HG03442 (cell line): Measurements from ENCODE around the gene CLNK.

Source experiments
- ATAC-seq: cut with Tn5 transposase; IDR thresholded peaks from one replicate; pipeline ENCODE4 v1.9.1; 2021; ENCODE audit warnings: mild to moderate bottlenecking, moderate library complexity; ENCODE audit not compliant: unreplicated experiment

Gene CLNK

DNA sequence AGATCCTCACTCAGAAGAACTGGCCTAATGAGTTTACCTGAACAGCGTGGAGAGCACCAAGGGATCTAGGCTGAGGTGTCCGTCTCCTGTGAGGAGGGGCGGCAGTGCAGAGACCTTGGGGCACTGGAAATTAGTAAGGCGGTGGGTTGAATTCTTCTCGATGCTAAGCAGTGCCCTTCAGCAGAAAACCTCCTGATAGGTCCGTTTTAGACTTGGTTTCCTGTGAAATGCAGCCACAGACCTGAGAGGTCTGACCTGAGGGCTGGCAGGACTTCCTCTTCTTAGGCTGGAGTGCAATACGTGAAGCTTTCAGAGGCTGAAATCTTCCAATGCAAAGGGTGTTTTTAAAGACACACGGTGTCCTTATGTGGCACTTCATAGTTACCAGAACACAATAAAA is at the start of gene CLNK:
Gene CLNK (minus strand): TSS at position 138 of the 400 bp plus-strand sequence. CDS start 16,899 bp downstream, outside the sequence.
- ATAC-seq, result peak; percentile 78

DNA sequence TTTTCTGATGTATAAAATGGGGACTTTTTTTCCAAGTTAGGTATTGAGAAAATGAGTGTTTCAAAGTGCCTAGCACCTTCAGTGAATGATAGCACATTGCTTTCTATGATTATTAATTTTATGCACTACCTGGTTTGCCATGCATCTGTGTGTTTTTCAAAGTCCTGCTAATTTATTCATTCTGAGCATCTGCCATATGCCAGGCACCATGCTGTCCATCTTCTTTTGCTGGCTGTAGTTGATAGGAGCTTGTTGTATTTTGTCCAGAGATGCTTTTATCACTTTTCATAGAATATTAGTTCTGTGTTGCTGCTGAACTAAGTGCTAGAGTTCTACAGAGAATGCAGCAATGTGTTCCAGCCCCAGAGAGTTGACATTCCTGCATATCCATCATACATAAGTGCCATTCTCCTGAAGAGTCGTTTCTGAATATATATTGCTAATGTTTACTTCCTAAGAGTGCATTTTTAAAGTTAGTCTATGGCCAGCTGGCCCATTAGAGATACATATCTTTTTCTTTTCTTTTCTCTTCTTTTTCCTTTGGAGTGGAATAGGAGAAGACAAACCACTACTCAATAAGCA is 49.0 kb upstream of the CLNK start:
- ATAC-seq, result no peak

- ATAC-seq, result no peak
Observed at GRCh38 chr4:10732914-10733415, 48.4 kb upstream of the CLNK start.

DNA sequence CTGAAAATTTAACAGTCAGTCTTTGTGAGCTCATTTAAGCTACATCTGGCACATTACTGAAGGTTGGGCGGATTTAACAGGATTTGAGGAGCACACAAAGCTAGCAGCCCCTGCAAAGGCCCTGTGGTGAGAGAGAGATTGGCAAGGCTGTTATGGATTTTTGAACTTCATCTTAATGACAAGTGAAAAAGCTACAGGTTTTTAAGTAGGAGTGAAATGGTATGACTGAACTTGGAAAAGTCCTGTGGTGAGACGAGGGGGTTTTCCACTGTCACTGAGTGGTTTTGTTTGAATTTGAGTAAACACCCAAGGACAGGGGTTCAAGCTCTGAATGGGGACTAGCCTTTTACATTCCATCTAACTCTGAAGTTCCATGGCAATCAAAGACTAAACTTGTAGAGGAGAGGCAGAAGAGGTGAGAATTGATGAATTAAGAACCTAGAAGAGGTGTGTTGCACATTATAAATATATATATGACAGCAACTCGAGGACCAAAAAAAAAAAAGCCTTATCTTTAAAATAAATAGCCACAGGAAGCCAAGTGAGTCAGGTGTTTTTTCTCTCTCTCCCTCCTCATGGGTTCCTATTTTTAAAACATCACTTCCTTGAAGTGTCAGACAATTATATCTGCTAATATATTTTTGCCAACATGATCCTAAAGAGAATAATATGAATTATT is 47.8 kb upstream of the CLNK start:
- peak; percentile 26 for ATAC-seq

DNA sequence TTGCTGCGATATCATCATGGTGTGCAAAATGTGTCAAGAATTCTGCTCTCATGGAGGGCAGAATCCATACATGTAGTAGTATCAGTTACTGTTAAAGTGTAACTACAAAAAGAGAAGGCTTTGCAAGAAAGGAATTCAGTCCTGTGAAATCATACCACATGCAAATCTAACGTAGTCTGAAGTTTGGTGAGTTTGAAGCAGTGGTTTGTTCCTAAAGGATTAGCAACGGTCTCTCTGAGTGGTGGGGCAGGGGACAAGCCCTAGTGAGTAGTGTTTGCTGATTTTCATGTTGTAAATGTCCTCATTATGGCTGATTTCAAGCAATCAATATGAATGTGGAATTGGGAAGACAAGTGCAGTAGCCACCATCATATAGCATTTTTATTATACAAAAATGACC is 47.1 kb upstream of the CLNK start:
- no peak for ATAC-seq

DNA sequence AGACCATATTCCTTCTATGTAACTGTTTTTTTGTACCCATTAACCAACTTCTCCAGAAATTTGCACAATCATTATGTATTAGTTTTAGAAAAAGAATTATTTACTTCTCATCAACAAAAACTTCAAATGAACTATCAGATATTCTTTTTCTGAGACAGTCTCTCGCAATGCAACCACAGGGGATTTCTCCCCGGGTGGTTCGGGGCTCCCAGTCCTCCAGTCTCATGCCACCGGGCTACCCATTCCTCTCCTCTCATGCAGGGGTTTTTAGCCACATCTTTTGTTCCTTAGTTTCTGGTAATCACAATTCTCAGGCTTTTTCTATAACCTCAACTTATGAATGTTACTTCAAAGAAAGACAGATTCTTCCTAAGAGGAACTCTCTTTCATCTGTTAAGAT is 46.6 kb upstream of the CLNK start:
- ATAC-seq, result no peak

GRCh38 chr4:10730590-10730989 is 46.0 kb upstream of the CLNK start:
- peak; percentile 48 for ATAC-seq

DNA sequence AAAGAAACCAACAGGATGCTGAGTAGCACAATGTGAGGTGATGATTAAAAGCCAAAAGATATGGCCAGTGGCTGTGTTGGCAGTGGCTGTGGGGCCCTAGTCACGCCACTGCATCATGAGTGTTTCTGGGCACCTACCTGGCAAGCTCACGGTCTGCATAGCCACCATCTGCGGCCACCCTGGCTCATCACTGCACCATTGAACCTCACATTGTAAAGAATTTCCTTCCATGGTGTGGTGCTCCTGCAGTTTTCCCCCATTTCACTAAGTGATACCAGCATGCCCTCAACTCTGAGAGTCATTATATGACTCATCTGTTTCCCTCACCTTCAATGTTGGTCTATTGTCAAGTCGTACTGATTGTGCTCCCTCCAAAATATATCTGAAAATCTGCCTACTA is 45.5 kb upstream of the CLNK start:
- peak; percentile 34 for ATAC-seq

GRCh38 chr4:10729366-10729765 is 44.8 kb upstream of the CLNK start:
- no peak for ATAC-seq

DNA sequence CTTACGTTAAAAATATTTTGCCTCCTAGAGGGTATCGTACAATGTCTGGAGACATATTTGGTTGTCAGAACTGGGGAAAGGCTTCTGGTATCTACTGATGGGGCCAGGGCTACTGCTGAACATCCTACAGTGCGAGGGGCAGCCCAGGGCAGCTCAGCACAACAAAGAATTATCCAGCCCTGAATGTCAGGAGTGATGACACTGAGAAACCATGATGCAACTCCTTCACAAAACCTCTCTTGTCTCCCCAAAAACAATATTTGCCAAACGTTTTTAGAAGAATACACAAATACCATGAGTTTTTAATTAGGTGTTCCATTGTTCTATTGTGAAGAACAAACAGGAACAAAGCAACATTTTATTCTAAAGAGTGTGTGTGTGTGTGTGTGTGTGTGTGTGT is 43.4 kb upstream of the CLNK start:
- no peak for ATAC-seq

DNA sequence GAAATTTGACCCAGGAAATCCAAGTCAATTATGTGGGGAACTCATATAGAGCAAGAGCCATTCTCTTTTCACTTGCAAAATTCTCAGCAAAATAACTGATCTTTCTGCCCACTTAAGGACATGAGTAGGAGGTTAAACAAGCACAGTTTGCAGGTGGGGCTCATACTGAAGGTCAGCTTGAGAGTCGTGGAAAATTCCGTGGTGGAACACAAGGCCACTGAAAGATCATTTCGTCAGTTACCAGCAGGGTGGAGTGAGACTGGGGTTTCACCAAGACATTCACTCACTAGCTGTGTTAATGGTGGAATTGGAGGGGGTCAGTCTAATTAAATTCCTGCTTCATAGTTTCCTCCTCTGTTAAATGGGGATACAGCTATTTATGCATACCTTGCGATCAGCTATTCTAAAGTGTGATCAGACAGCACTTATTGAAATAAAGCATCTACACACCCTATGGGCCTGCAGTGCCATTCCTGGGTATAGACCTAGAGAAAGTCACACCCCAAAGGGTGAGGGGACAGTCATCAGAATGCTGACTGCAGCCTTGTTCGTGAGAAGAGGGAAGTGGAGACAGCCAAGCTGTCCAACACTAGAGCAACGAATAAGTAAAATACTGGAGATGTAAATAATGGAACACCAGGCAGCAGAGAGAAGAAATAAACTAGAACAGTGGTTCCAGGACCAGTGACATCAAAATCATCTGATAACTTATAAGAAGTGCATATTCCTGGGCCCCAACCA is 42.7 kb upstream of the CLNK start:
- ATAC-seq, result peak; percentile 23

DNA sequence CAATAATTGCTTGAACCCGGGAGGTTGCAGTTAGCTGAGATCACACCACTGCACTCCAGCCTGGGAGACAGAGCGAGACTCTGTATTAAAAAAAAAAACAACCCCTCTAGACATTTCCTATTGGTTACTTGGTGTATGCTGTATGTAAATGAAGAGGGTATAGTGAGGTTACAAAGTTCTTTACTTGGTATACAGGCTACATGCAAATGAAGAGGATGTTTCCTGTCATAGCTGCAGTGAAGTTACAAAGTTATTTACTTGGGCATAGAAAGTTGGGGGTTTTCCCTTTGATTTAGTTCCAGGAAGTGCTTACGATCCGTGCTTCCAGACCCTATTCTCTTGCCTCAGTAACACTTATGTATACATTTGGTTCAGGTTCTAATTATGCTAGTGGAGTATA is 38.4 kb upstream of the CLNK start:
- ATAC-seq, result peak; percentile 85

GRCh38 chr4:10721616-10722015 is 37.0 kb upstream of the CLNK start:
- no peak for ATAC-seq

GRCh38 chr4:10716163-10716562 is 31.6 kb upstream of the CLNK start:
- ATAC-seq, result no peak

DNA sequence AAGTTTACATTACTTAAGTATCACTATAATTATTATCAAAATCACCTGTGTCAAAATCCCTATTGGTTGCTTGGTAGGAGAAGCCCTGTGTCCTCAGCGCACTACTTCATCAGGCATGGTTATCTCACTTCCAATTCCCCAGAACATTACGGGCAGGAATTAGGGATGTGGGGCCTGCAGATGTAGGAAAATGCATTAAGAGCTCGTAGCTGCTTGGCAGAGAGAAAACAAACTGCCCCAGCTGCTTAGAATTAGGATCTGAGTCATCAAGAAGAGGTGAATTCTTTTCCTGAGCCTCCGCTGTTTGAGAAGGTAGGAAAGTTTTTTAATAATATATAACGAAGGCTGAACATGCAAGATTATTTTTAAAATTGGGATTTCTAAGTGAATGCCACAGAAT is 31.1 kb upstream of the CLNK start:
- ATAC-seq, result no peak

DNA sequence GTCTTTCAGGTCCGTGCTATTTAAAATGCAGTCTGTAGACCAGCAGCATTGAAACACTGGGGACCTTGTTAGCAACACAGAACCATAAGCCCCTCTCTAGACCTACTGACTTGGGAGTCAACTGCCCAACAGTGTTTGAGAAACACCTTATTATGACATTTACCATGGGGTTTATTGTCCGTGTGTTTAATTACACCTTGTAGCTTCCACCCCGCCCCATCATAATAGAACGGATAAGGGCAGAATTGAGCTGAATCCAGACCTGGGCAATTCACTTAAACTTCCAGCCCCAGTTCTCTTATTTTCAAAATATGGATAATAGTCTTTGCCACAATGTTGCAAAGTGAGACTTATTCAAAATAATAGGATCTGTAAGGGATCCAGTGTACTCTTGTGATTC is 30.6 kb upstream of the CLNK start:
- no peak for ATAC-seq

DNA sequence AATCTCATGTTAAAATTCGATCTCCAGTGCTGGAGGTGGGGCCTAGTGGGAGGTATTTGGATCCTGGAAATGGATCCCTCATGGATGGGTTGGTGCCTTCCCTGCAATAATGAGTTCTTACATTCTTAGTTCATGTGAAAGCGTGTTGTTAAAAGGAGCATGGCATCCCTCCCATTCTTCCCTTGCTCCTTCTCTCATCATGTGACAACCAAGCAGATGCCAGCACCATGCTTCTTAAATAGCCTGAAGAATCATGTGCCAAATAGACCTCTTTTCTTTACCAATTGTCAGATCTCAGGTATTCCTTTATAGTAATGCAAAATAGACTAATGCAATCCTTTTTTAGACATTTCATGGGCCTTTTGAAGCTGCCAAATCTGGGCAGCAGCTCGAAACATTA is 29.0 kb upstream of the CLNK start:
- ATAC-seq, result no peak

DNA sequence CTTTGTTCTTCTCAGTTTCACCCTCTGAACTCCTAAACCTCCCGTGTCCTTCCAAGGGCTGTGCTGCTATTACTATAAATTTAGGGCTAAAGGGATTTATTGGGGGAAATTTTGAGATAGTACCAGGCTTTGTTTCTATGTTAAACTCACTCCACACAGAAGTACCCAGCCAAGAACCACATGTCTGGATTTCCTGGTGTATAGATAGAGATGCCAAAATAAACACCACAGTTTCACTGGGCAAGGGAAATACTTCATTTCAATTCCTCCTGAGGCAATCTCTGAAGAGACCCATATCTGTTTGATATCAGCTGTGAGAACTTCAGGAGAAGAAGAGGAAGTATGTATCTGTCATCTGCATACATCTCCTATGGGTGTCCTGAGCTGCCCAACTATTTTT is 21.7 kb upstream of the CLNK start:
- no peak for ATAC-seq

DNA sequence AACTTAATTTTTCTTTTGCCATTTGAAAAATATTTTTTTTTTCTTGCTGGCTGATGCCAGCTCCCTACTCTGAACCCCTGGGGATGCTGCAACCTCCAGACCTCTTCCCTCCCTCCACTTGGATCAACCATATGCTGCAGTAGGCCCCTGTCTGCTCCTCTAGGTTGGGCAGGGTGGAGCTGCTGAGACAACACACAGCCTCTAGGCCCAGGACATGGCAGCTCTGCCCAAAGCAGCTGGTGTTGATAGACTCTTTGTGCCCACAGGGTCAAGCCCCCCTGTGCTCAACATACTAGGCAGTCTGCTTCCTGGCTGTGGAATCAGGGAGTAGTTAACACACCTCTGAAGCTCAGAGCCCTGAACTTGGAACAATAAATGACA is 19.9 kb upstream of the CLNK start:
- ATAC-seq, result no peak

DNA sequence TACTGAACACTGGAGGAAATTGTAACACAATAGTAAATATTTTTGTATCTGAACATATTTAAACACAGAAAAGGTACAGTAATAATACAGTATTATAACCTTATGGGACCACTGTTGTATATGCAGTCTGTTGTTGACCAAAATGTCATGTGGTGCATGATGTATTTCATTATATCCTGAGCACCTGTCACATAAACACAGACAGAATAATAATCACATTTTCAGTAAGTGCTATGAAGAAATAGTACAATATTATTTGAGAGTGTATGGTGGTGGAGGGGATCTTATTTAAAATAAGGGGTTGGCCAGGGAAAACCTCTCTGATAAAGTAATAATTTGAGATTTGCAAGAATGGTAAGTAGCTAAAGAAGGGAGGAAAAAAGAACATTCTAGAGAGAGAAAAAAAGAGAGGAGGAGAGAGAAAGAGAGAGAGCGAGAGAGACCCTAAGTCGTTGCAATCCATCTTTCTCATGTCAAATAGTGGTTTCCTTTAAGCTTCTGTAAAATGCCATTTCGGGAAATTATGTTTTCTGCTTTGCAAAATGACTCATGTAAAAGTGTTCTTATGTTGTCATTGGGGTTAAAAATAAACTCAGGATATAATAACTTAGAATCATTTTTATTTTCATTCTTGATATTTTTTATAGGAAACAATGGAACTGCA is 19.3 kb upstream of the CLNK start:
- no peak for ATAC-seq

DNA sequence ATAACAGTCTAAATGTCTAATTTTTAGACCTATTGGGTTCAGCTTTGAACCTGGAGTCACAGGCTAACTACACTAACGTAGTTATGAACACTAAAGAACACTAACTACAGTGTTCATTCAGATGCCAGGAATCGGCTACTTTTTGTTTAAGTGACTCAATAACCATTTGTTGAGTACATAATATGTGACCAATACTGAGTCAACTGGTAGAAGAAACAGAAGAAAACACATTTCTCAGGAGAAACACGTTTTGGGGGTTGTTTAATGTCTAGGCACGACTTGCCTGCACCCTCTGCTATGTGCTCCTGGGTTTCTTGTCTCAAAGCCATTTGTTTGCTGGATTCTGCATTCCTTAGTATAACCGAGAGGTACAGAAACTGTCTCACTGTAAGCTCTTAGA is 18.6 kb upstream of the CLNK start:
- no peak for ATAC-seq
